ENCODE data around the gene BRD7.

Gene BRD7

DNA sequence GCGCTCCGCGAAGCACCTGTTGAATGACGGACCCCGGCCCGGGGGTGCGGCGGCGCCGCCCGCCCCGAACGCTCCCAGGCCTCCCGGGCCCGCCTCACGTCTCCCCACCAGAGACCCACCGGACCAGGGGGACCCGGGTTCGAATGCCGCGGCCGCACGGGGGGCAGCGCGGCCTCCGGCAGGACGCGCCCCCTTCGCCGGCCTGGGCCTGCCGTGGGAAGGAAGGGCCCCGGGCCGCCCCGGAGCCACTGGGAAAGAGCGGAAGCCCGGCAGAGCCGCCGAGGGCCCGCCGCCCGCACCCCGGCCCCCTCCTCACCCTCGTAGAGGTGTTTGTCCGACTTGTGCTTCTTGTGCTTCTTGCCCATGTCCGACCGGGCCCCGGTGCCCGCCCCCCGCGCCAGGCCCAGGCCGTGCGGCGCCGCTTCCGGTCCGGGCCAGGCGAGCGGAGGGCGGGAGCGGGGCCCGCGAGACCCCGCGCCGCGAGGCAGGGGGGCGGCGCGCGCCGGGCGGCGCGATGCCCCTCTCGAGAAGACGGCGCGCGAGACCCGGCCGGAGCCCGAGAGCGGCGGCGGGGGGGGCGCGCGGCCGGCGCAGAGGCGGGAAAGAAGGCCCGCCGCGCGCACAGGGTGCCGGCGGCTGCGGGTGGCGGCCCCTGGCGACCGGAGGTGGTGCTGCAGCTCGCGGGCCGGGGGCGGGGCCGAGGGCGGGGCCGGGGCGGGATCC, at the start of gene BRD7:
Gene BRD7, minus strand, starts transcription at position 579 of the 723 bp plus-strand sequence. Its CDS starts 214 bp downstream, at position 365.
- TF ChIP-seq, protein P1, sequence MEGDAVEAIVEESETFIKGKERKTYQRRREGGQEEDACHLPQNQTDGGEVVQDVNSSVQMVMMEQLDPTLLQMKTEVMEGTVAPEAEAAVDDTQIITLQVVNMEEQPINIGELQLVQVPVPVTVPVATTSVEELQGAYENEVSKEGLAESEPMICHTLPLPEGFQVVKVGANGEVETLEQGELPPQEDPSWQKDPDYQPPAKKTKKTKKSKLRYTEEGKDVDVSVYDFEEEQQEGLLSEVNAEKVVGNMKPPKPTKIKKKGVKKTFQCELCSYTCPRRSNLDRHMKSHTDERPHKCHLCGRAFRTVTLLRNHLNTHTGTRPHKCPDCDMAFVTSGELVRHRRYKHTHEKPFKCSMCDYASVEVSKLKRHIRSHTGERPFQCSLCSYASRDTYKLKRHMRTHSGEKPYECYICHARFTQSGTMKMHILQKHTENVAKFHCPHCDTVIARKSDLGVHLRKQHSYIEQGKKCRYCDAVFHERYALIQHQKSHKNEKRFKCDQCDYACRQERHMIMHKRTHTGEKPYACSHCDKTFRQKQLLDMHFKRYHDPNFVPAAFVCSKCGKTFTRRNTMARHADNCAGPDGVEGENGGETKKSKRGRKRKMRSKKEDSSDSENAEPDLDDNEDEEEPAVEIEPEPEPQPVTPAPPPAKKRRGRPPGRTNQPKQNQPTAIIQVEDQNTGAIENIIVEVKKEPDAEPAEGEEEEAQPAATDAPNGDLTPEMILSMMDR (IDR thresholded peaks at IDR 0.05; ENCODE audit: insufficient read depth, low read length, poor library complexity, severe bottlenecking), result no peak
- H3K4me3 ChIP-seq (replicated peaks; ENCODE audit: low read depth, low read length), result peak within 1 kb of the TSS; percentile 71
- DNase-seq (ENCODE audit: extremely low read depth, insufficient read length), result peak; percentile 82
- peaks cover 2% of the 10 kb centered on the region; the same call in 1 of the 2 replicates for H3K36me3 ChIP-seq (ENCODE audit: control insufficient read depth, insufficient read depth, low read length)
- no peaks in the 10 kb centered on the region for H3K27me3 ChIP-seq (replicated peaks; ENCODE audit: control insufficient read depth, insufficient read depth, low read length)

DNA sequence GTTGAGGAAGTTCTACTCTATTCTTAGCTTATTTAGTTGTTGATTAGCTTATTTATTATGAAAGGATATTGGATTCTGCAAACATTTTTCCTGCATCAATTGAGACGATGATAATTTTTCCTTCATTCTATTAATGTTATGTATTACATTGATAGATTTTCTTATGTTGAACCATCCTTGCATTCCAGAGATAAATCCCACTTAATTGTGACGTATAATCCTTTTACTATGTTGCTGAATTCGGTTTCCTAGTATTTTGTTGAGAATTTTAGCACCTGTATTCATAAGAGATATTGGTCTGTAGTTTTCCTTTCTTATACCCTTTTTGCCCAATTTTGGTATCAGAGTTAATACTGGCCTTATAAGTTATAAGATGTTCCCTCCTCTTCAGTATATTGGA, 47.6 kb upstream of the BRD7 start:
- Histone ChIP-seq H3K27me3 (replicated peaks; ENCODE audit: control insufficient read depth, insufficient read depth, low read length) (no peaks in the 10 kb centered on the region), H3K4me3 (replicated peaks; ENCODE audit: low read depth, low read length) (no peak overlapping the region), H3K36me3 (ENCODE audit: control insufficient read depth, insufficient read depth, low read length) (no peaks in the 10 kb centered on the region)
- TF ChIP-seq, protein P1 (IDR thresholded peaks at IDR 0.05; ENCODE audit: insufficient read depth, low read length, poor library complexity, severe bottlenecking), result no peak
- DNase-seq (ENCODE audit: extremely low read depth, insufficient read length), result no peak

DNA sequence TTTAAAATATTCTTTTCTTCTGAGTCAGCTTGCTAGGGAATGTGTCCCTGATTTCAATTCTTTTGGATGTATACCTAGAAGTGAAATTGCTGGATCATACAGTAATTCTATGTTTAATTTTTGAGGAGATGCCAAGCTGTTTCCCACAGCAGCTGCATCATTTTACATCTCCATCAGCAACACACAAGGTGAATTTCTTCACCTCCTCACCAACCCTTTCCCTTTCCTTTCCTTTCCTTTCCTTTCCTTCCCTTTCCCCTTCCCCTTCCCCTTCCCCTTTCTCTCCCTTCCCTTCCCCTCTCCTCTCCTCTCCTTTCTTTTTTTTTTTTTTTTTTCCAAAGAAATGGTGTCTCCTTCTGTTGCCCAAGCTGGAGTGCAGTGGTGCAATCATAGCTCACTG, 45.4 kb upstream of the BRD7 start:
- TF ChIP-seq, protein P1 (IDR thresholded peaks at IDR 0.05; ENCODE audit: insufficient read depth, low read length, poor library complexity, severe bottlenecking), result no peak
- Histone ChIP-seq H3K27me3 (replicated peaks; ENCODE audit: control insufficient read depth, insufficient read depth, low read length) (no peaks in the 10 kb centered on the region), H3K36me3 (ENCODE audit: control insufficient read depth, insufficient read depth, low read length) (no peaks in the 10 kb centered on the region), H3K4me3 (replicated peaks; ENCODE audit: low read depth, low read length) (no peak overlapping the region)
- DNase-seq (ENCODE audit: extremely low read depth, insufficient read length), result no peak

DNA sequence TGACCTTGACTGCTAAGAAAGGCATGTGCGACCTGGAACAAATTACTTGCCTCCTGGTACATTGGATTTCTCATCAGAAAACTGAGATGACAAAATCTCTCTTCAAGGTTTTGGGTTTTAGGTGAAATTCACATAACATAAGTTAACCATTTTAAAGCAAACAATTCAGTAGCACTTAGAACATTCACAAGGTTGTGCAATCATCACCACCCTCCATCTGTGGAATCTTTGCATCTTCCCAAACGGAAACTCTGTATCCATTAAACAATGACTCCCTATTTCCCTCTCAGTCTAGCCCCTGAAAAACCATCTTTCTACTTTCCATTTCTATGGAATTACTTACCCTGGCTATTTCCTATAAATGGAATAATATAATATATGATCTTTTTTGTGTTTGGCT, 42.2 kb upstream of the BRD7 start:
- Histone ChIP-seq H3K36me3 (ENCODE audit: control insufficient read depth, insufficient read depth, low read length) (no peaks in the 10 kb centered on the region), H3K27me3 (replicated peaks; ENCODE audit: control insufficient read depth, insufficient read depth, low read length) (no peaks in the 10 kb centered on the region), H3K4me3 (replicated peaks; ENCODE audit: low read depth, low read length) (no peak overlapping the region)
- DNase-seq (ENCODE audit: extremely low read depth, insufficient read length), result no peak
- TF ChIP-seq, protein P1 (IDR thresholded peaks at IDR 0.05; ENCODE audit: insufficient read depth, low read length, poor library complexity, severe bottlenecking), result no peak

DNA sequence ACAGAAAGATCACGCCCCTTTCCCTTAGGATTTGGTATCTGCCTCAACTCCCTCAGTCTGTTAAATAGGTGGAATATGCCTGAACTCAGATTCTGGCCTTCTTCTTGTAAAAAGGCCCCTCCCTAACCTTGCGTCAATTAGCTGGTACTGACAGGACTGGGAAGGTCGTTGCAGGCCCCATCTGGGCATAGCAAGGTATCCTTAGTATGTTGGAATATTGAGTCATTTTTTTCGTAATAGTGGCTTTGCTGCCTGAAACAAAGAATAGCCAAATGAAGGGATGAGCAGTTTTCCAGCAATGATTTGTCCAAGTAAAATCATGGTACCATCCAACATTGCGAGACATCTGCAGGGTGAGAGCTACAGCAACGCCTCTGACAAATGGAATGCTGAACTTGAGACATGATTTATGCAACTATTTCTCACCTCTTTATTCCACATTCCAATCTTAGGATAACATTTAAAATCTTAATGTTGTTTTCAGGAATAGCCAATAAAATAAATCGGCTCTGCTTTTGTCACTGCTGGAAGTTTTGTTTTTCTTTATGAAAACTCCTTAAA, 39.3 kb upstream of the BRD7 start:
- Histone ChIP-seq H3K4me3 (replicated peaks; ENCODE audit: low read depth, low read length) (no peak overlapping the region), H3K36me3 (ENCODE audit: control insufficient read depth, insufficient read depth, low read length) (no peaks in the 10 kb centered on the region)

More for the DNA sequence above, 39.3 kb upstream of the BRD7 start:
- DNase-seq (ENCODE audit: extremely low read depth, insufficient read length), result no peak
- TF ChIP-seq, protein P1 (IDR thresholded peaks at IDR 0.05; ENCODE audit: insufficient read depth, low read length, poor library complexity, severe bottlenecking), result no peak
- no peaks in the 10 kb centered on the region; the same call in 1 of the 2 replicates for H3K27me3 ChIP-seq (replicated peaks; ENCODE audit: control insufficient read depth, insufficient read depth, low read length)

Measured in GM06990 (cell line).